Activated CD4-positive, CD25-positive, alpha-beta regulatory T cell treated with anti-CD3 and anti-CD28 coated beads, Interleukin-2, amount 50 U/mL, for 16 hours (primary cell): Measurements from ENCODE around the gene ATP2B3.
A peak's percentile ranks its signal among the peaks of the same experiment; 100 is the strongest.

Experiments used
- DNase-seq: peaks from one replicate; pipeline ENCODE4 v3.0.0-alpha.2; 2020; ENCODE audit warnings: low read depth, low spot score

The ATP2B3 gene

GRCh38 chrX:153507484-153508178 lies 9.8 kb upstream of the ATP2B3 start:
- peak; percentile 72 for DNase-seq

GRCh38 chrX:153509592-153509991 lies 7.8 kb upstream of the ATP2B3 start:
- DNase-seq = no peak

- no peak for DNase-seq
These were observed 7.1 kb upstream of the ATP2B3 start for GRCh38 chrX:153510383-153510782.

GRCh38 chrX:153511784-153512500 lies 5.5 kb upstream of the ATP2B3 start:
- no peak for DNase-seq

GRCh38 chrX:153512501-153512893 lies 4.9 kb upstream of the ATP2B3 start:
- no peak for DNase-seq

GRCh38 chrX:153513265-153513664 lies 4.2 kb upstream of the ATP2B3 start:
- no peak for DNase-seq

- DNase-seq = no peak
These were observed 3.2 kb upstream of the ATP2B3 start for GRCh38 chrX:153514259-153514658.

GRCh38 chrX:153515435-153515834 lies 2.0 kb upstream of the ATP2B3 start:
- DNase-seq = no peak

GRCh38 chrX:153516073-153516472 lies 1.4 kb upstream of the ATP2B3 start:
- DNase-seq = no peak

- DNase-seq = no peak
These were observed 748 bp downstream of the ATP2B3 start for GRCh38 chrX:153517946-153518834.

- DNase-seq = no peak
These were observed 2.3 kb downstream of the ATP2B3 start for GRCh38 chrX:153519569-153520286.

GRCh38 chrX:153520287-153520917 lies 3.0 kb downstream of the ATP2B3 start:
- DNase-seq = no peak

GRCh38 chrX:153521034-153521433 lies 3.6 kb downstream of the ATP2B3 start:
- no peak for DNase-seq

- no peak for DNase-seq
These were observed 4.8 kb downstream of the ATP2B3 start for GRCh38 chrX:153522259-153522658.

GRCh38 chrX:153523269-153523668 lies 5.8 kb downstream of the ATP2B3 start:
- DNase-seq = no peak

- no peak for DNase-seq
These were observed 6.8 kb downstream of the ATP2B3 start for GRCh38 chrX:153524234-153524633.

- no peak for DNase-seq
These were observed 8.0 kb downstream of the ATP2B3 start for GRCh38 chrX:153525451-153525850.

- DNase-seq = no peak
These were observed 8.6 kb downstream of the ATP2B3 start for GRCh38 chrX:153526042-153526441.

GRCh38 chrX:153526801-153527200 lies 9.4 kb downstream of the ATP2B3 start:
- DNase-seq = no peak

GRCh38 chrX:153527208-153527607 lies 9.8 kb downstream of the ATP2B3 start:
- DNase-seq = no peak
